HG03457 (cell line): ENCODE measurements around the gene MAEL.
"Not testable (repeated sequence)": the region's sequence is repeated elsewhere in the genome, so short reads cannot be mapped to it uniquely, and the experiment has no call there.

Experiments used
- ATAC-seq: cut with Tn5 transposase; IDR thresholded peaks from one replicate; pipeline ENCODE4 v1.9.1; 2021; ENCODE audit warnings: moderate number of reproducible peaks; ENCODE audit not compliant: unreplicated experiment

Gene MAEL

DNA sequence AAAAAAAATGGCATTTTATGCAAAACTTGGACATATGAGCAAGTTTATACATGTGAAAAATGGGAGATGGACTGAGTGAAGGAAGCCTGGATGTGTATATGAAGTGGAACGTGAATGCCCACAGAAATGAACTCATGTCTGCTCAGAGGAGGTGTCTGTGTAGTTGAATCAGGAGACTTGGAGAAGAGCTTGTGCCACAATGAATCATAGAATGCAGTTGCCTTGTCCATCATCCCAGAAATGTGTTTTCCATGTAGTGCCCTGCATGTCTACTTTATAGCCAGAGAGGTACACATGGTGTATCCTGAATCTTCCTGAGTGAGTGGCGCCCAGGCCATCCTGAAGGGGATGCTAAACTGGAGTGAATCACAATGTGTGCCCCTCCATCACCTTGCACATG lies 11.1 kb upstream of the MAEL start:
- ATAC-seq, result no peak

DNA sequence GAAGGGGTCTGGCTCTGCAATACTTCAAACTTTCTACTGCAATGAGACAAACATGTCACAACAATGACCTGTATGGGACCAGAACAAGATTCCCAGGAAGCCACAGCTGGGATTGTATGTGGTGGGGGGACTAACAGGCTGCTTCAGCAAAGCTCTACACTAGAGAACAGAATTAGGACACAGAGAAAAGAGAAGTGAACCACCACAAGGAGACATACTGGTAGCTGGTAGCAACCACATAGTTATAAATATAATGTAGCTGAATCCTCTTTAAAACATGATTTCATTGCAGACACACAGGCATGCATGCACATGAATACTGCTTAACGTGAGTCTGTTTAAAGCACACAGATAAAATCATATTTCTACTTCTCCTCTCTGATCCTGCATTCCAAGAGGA lies 10.3 kb upstream of the MAEL start:
- ATAC-seq, result no peak

DNA sequence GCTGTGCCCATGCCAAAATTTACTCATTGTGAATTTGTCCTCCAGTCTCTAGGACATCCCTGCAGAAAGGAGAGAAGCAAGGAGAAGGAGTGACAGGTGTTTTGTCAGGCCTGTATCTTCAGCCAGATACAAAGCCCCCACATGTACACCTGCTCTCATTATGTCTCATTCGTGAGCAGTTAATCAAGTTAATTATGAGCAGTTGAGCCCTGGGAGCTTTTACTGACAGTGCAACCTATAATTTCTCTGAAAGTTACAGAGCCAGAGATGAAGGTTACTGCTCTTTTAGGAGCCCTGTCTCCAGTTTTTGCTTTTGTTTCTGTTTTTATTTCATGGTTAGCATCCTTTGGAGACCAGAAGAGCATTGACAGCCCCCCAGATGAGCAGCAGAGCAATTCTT lies 8.7 kb upstream of the MAEL start:
- ATAC-seq, result no peak

DNA sequence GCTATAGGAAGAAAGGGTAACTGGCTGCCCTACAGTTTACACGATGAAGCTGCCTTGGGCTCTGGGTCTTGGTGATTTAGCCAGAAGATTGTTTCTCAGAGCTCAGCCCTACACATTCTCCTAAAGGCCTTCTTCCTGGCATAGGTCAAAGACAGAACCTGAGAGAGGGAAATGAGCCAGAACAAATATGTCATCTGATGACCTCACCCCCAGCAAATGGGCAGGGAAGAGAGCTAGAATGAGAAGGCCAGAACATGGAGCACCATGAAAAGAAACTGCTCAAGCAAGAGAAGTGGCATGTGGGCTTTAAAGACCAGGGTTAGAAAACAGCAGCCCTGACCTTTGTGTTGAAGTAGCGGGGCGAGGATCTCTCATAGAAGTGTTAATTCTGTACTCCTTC lies 8.3 kb upstream of the MAEL start:
- no peak for ATAC-seq

DNA sequence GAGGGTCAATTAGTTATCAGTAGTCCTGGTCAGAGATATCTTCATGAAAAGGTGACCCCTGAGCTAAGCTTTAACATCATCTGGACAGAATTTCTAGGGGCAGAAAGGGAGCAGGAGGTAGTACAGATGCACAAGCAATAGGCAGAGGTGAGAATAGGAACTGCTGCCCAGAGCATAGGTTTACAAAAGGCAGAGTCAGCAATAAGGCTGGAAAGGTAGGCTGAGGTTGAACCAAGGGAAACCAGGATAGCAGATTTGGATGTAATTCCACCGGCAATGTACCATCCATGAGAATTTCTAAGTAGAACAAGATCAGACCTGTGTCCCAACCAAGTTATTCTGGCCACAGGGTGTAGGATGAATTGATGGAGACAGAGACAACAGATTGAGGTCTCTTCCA lies 7.5 kb upstream of the MAEL start:
- no peak for ATAC-seq

DNA sequence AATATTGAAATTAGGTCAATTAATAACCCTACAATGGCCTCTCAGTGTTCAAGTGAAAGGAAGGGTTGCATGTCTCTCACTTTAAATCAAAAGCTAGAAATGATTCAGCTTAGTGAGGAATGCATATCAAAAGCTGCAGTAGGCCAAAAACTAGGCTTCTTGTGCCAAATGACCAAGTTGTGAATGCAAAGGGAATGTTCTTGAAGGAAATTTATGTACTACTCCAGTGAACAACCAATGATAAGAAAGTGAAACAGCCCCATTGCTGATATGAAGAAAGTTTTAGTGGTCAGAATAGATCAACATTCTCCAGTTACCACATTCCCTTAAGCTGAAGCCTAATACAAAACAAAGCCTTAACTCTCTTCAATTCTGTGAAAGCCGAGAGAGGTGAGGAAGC lies 10.0 kb downstream of the MAEL start:
- no peak for ATAC-seq

DNA sequence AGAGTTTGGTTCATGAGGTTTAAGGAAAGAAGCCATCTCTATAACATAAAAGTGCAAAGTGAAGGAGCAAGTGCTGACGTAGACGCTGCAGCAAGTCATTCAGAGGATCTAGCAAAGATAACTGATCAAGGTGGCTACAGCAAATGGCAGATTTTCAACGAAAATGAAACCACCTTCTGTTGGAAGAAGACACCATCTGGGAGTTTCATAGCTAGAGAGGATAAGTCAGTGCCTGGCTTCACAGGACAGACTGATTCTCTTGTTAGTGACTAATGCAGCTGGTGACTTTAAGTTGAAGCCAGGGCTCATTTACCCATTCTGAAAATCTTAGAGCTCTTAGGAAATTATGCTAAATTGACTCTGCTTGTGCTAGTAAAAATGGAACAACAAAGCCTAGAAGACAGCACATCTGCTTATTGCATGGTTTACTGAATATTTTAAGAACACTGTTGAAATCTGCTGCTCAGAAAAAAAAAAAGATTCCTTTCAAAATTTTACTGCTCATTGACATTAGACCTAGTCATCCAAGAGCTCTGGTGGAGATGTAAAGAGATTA lies 10.5 kb downstream of the MAEL start:
- ATAC-seq, result no peak

DNA sequence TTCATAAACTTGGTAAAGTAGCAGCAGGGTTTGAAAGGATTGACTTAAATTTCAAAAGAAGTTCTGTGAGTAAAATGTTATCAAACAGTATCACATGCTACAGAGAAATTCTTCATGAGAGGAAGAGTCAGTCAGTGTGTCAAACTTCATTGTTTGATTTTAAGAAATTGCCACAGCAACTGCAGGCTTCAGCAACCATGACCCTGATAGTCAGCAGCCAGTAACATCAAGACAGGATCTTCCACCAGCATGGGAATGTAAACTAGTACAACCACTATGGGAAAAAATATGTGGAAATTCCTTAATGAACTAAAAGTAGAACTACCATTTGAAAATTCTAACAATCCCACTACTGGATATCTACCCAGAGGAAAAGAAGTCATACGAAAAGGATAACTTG lies 11.5 kb downstream of the MAEL start:
- no peak for ATAC-seq

DNA sequence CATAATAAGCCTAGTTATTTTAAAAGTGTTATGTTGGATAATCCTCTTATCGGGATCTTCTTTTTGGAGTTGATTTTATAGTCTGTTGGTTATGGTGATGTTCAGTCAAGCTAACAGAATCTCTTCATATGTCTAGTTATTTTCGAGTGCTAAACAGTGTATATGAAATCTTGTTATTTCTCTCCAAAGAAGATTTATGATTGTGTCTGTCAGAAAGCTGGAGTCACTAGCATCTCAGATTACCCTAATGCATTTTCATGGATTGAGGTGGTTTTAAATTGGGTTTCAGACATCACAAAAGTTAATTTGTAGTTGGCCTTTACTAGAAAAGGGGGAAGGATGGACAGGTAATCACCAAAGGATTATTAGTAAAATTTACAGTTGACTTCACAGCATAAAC lies 13.3 kb downstream of the MAEL start:
- ATAC-seq, result no peak

DNA sequence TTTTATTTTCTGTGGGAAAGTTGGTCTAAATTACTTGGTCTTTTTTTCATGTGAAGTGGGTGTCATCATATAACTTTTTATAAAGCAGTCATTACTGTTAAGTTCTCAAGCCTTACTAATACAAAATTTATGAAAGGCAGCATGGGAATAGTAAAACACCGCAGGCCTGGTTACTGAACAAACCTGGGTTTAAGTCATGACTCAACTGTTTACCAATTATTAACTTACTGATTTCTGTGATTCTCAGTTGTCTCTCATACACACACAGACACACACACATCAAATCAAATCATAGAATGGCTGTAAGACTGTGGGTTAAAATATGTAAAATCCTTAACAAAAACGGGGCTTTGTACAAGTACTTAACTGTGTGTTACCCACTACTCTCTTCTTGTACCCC lies 14.6 kb downstream of the MAEL start:
- ATAC-seq, result no peak

DNA sequence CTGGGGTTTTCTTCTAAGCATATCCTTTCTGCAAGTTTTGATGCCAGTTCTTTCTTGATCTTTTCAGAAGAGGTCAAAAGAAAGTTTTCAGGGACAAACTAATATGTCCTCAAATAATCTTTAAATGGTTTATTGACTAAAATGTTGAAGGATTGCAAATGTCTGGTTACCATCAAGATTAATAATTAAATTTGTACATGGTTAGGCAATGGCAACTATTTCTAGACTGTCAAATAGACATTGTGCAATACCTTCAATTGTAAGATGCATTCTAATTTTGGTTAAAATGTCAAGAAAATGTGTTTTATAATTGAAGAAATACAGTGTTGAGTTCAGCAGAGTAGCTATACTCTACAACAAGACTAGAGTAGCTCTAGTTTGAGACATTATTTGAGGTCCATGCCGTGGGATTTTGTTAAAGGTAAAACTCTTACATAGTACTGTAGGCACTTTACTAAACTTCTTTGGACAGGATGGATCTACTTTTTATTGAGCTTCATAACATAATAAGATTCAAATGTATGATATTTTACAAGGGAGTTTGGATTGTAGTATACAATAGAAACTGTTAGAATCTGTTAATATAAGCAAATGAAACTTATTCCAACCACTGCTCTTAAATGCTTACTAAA lies 22.6 kb downstream of the MAEL start:
- ATAC-seq, result no peak

DNA sequence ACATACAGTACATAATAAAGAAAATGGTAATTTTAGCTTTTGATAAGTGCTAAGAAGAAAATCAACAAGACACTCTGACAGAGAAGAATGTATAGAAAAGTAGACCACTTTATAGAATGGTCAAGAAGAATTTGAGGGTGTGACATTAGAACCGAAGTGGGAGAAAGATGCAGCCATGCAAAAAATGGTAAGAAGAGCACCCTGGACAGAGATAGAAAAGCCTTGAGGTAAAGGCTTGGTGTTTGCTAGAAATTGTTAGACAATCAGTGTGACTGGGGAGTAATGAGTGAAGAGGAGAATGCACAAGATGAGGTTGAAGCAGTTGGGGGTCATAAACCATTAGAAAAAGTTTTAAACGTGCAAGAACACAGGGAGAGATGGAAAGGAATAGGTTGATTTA lies 23.5 kb downstream of the MAEL start:
- ATAC-seq, result no peak

DNA sequence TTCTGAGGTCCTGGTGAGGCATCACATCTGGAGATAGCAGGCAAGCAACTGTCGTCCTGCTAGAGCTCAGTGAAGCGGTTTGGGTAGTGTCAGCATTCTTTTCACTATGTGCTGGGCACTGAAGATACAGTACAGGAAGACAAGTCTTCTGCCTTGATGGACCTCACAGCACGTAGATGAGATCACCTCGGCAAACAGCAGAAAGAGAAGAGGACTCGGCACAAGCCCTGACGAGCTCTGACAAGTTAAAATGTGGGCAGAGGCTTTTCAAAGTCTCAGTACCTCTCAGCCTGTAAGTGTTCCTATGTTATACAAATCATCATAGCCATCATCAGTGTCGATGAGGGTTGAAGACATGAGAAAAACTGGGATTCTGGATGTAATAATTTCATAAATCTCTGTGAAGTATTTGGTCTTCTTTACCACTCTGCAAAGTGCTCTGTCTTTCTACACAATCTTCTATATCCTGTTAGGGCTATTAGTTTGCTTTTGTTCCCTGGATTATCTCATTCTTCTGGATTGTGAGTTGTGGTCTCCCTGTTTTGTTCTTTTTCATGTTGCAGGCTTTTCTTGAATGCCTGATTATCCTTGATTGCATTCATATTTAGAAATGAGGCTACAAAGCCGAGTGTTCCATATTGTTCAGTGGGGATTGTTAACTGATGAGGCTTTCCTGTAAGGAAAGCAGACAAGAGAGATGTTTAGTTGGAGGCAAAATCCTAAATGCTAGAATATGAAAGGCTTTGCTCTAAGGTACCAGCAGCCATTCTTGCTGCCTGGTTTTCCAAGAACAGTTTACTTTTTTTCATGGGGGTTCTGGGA lies 24.2 kb downstream of the MAEL start:
- no peak for ATAC-seq

DNA sequence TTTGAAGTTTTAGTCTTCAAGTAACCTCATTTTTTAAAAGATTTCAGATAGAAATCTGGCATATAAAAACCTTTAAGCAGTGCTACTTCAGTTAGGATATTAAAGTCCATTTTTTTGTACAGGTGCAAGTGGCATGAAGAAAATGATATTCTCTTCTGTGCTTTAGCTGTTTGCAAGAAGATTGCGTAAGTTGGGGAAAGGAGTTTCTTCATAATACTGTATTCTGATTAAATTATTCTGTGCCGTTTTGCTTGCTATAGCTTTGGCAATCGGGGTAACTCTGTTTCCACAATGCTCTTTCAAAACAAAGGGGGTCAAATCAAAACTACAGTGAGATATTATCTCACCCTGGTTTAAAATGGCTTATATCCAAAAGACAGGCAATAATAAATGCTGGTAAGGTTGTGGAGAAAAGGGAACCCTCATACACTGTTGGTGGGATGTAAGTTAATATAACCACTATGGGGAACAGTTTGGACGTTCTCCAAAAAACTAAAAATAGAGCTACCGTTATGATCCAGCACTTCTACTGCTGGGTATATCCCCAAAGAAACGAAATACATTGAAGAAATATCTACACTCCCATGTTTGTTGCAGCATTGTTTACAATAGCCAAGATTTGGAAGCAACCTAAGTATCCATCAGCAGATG lies 27.1 kb downstream of the MAEL start:
- no peak for ATAC-seq

DNA sequence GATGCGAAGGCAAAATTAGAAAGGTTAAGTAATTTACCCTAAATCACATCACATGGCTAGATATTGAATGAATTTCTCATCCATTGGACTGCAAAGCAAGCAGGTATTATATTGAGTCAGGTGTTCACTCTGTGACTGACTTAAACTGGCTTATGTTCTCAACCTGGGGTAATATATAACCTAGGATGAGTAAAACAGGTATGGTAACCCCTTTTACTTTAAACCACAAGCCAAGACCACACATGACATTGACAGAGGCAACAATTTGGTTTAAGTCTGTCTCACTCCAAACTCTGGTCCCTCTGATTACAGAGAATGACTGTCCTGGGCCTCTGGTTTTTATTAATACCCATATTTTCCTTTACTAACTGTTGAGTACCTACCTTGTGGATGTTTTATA lies 33.3 kb downstream of the MAEL start:
- ATAC-seq, result peak; percentile 76

DNA sequence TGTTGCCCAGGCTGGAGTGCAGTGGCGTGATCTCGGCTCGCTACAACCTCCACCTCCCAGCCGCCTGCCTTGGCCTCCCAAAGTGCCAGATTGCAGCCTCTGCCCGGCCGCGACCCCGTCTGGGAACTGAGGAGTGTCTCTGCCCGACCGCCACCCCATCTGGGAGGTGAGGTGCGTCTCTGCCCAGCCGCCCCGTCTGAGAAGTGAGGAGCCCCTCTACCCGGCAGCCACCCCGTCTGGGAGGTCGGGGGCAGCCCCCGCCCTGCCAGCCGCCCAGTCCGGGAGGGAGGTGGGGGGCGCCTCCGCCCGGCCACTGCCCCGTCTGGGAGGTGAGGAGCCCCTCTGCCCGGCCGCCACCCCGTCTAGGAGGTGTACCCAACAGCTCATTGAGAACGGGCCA lies 40.5 kb downstream of the MAEL start:
- not testable (repeated sequence) for ATAC-seq

DNA sequence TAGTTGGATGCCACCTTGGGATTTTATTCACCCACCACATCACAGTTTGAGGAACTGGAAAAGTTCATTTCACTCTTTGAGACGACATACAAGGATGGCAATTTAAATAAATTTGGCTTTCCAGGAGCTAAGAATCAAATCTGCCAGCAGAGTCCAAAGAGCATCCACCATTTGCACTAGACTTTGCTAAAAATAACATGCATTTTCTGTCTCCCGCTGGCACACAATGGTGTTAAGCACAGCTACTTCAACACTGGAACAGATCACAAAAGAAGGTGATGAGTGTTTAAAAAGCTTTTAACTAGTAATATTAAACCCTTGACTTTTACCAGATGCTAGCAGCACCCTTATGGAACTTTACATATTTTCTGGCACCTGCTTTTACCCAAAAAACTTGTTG lies 44.6 kb downstream of the MAEL start:
- no peak for ATAC-seq

DNA sequence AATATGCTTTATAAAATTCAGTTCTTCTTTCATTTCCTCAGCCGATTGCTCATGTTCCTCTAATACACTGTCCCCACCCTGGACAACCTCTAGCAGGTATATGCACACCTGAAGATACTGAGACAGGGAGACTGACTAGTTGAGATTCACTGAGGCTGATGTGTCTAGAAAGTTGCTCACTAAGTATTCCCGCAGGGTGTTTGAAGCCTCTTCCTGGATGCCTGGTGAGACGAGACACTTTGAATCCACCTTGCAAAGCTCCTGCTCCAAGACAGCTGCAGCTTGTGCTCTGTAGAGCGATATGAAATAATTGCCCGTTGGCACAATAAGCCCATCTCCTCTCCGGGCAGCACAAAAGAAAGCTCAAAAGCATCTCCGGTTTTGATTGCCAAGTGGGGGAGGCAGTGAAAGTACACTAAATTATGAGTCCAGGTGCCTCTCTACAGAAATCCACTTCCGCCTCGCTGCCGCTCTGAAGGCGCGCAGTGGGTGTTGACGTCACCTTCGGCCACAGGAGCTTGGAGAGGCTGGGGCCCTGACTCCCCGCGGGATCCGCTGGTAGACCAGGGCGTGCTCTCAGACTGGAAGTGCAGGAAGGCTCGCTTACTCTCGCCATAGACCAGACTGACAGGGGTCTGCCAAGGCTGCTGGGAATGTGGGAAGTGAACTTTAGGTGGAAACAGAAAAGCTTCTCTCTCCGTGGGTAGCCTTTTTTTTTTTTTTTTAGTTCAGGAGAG lies 54.8 kb downstream of the MAEL start:
- peak; percentile 96 for ATAC-seq

DNA sequence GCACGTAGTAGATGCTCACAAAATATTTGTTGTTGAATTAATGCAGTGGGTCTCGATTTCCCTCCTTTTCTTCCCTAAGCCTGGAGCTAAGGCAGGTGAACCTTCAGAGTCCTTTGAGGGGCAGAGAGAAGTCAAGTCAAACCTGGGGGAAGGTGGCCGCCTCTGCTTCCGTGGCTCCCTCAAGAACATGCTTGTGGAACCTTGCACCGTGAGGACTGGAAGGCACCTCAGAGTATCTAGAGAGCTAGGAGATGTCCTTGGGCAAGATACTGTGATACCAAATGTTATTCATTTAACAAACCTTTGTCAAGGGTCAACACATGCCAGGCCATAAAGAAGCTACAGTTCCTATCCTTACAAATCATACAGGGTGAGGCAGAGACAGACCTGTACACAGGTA lies 62.8 kb downstream of the MAEL start:
- ATAC-seq, result no peak

DNA sequence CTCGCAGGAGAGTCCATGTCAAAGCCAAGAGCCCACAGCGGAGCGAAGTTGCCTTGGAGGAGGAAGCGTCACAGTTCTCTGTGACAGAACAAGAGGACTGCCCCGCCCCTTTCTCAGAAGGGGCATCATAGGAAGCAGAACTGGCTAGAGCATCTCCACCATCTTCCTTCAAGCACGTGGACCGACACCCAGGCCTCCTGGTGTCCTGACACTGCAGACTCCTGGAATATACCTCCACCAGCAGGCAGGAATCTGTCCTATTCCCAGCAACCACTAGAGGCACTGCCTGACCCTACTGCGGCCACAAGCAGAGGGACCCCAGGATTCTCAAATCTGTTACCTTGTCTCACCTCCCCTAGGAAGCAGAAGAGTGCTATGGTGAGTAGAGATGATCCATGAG lies 63.3 kb downstream of the MAEL start:
- ATAC-seq, result no peak

DNA sequence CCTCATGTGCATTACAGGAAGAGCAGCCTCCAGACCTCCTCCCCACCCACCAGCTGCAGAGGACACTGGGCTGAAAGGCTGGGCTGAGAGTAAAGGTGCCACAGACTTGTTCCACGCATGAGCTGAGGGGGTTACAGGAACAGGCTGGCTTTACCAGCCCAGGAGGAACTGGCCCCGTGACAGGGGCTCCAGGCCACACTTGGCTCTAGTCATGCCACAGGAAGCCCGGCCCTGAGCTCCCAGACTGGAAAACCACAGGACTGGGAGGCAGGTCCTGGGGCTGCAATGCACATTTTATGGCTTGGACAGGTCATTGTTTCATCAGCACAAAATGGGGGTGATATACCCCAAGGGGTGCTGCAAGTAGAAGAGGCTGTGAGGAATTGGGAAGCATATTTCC lies 65.5 kb downstream of the MAEL start:
- ATAC-seq, result no peak
